ENCODE measurements around the gene C5orf46. TPM values are rescaled to one million over a fixed set of nuclear protein-coding genes. Genes with fewer than 3 reads are reported as not detected.

Gene C5orf46
- total RNA-seq, 1 donor from 2014 or later, result not detected

DNA sequence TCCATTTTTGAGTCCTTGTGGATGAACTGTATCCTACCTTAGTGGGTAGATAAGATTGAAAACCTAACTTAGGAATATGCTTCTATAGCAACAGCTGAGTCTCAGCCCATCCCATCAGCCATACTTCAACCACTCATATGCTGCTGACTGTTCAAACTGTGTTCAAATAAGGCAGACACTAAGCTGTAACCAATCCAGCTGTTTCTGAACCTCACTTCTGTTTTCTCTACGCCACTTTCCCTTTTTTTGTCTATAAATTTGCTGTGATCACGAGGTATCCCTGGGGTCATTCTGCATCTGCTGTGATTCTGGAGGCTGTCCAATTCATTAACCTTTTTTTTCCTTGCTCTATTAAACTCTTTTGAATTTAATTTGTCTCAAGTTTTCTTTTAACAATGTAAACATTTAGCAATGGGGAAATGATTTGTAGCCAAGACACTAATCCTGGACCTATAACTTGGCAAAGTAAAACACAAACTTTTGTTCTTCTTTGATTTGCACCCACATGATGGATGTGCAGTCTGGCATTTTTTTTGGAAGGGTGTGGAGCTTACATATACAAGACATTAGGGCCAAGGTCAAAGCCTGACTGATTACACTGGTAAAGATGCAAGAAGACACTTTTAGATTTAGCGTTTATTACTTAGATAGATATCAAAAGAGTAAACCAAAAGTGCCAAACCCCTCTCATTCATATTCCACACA lies 42.7 kb downstream of the C5orf46 start:
- Histone ChIP-seq H3K9me3 (ENCODE audit: low read depth) (no peaks in the 10 kb centered on the region), H3K9ac (no peak overlapping the region), H2AFZ (replicated peaks) (no peak overlapping the region), H3K79me2 (ENCODE audit: low read depth) (no peaks in the 10 kb centered on the region), H3K4me1 (peaks cover 11% of the 10 kb centered on the region), H3K27ac (no peak overlapping the region), H4K20me1 (ENCODE audit: low read depth) (no peaks in the 10 kb centered on the region), H3K4me3 (no peak overlapping the region), H3K27me3 (no peaks in the 10 kb centered on the region), H3F3A (ENCODE audit: low read depth) (no peaks in the 10 kb centered on the region), H3K36me3 (no peaks in the 10 kb centered on the region), H3K4me2 (no peak overlapping the region)
- no peaks in the 10 kb centered on the region for H3K9me3 Mint-ChIP-seq
- no peak for DNase-seq (ENCODE audit: low spot score)
- peaks cover 4% of the 10 kb centered on the region for H3K4me1 Mint-ChIP-seq
- H3K36me3 Mint-ChIP-seq, result no peaks in the 10 kb centered on the region
- no peaks in the 10 kb centered on the region for H3K27me3 Mint-ChIP-seq (ENCODE audit: insufficient read depth, low read depth)
- TF ChIP-seq, protein P1, sequence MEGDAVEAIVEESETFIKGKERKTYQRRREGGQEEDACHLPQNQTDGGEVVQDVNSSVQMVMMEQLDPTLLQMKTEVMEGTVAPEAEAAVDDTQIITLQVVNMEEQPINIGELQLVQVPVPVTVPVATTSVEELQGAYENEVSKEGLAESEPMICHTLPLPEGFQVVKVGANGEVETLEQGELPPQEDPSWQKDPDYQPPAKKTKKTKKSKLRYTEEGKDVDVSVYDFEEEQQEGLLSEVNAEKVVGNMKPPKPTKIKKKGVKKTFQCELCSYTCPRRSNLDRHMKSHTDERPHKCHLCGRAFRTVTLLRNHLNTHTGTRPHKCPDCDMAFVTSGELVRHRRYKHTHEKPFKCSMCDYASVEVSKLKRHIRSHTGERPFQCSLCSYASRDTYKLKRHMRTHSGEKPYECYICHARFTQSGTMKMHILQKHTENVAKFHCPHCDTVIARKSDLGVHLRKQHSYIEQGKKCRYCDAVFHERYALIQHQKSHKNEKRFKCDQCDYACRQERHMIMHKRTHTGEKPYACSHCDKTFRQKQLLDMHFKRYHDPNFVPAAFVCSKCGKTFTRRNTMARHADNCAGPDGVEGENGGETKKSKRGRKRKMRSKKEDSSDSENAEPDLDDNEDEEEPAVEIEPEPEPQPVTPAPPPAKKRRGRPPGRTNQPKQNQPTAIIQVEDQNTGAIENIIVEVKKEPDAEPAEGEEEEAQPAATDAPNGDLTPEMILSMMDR (IDR thresholded peaks at IDR 0.05), result no peak
- TF ChIP-seq EZH2 (IDR thresholded peaks at IDR 0.05) (no peak), EZH2phosphoT487 (IDR thresholded peaks at IDR 0.05) (no peak)
- H3K4me3 Mint-ChIP-seq, result no peak overlapping the region
- H3K27ac Mint-ChIP-seq, result no peak overlapping the region

DNA sequence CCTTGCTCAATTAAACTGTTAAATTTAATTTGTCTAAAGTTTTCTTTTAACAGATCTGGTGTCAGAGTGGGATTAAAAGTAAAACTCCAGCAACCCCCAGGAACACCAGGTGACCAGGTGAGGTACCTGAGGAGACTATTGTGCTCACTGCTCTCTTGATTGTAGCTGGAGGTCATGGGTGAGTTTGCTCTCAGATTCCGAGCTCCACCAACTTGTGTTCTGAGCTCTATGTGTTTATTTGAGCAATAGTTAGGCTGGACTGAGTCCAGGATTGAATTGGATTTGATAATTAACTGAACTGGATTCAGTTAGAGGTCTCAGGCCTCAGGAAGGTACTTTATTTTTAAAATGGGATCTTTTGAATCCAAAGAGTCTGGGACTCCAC lies 45.7 kb downstream of the C5orf46 start:
- Mint-ChIP-seq H3K27me3 (ENCODE audit: insufficient read depth, low read depth) (no peaks in the 10 kb centered on the region), H3K4me1 (no peaks in the 10 kb centered on the region), H3K4me3 (no peak overlapping the region), H3K27ac (no peak overlapping the region), H3K9me3 (no peaks in the 10 kb centered on the region), H3K36me3 (no peaks in the 10 kb centered on the region)
- H3K36me3 ChIP-seq, result no peaks in the 10 kb centered on the region
- no peaks in the 10 kb centered on the region for H3K27me3 ChIP-seq
- no peak overlapping the region for H3K27ac ChIP-seq
- H3K4me2 ChIP-seq, result no peak overlapping the region
- H2AFZ ChIP-seq (replicated peaks), result no peak overlapping the region
- no peak overlapping the region for H3K9ac ChIP-seq
- H3F3A ChIP-seq (ENCODE audit: low read depth), result no peaks in the 10 kb centered on the region
- peaks cover 8% of the 10 kb centered on the region for H3K4me1 ChIP-seq
- H3K9me3 ChIP-seq (ENCODE audit: low read depth), result no peaks in the 10 kb centered on the region
- no peaks in the 10 kb centered on the region for H4K20me1 ChIP-seq (ENCODE audit: low read depth)
- TF ChIP-seq EZH2phosphoT487 (IDR thresholded peaks at IDR 0.05) (no peak), EZH2 (IDR thresholded peaks at IDR 0.05) (no peak)
- TF ChIP-seq, protein P1 (IDR thresholded peaks at IDR 0.05), result no peak
- H3K4me3 ChIP-seq, result no peak overlapping the region
- no peak for DNase-seq (ENCODE audit: low spot score)
- no peaks in the 10 kb centered on the region for H3K79me2 ChIP-seq (ENCODE audit: low read depth)

DNA sequence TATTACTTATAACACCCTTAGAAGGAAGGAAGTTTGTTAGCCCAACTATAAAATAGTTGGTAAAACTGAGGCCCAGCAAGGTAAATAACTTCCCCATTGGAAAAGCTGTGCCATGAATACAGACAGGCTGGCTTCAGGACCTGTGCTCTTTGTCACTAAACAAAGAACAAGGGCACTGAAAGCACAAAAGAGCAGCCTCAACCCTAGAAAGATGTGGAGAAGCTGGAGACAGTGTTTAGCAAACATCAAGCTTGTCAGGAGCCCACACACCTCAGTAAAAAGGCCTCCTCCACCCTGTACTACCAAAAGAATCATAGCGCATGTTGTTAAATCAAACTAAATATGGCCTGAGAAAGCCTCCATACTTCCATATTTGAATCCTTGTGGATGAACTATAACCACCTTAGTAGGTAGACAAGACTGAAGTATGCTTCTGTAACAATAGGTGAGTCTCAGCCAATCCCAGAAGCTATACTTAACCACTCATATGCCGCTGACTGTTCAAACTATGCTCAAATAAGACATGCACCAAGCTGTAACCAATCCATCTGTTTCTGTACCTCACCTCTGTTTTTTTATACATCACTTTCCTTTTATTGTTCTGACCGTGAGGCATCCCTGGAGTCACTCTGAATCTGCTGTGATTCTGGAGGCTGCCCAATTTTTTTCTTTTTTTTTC lies 46.2 kb downstream of the C5orf46 start:
- Mint-ChIP-seq H3K4me1 (no peaks in the 10 kb centered on the region), H3K4me3 (no peak overlapping the region), H3K27ac (no peak overlapping the region)

DNA sequence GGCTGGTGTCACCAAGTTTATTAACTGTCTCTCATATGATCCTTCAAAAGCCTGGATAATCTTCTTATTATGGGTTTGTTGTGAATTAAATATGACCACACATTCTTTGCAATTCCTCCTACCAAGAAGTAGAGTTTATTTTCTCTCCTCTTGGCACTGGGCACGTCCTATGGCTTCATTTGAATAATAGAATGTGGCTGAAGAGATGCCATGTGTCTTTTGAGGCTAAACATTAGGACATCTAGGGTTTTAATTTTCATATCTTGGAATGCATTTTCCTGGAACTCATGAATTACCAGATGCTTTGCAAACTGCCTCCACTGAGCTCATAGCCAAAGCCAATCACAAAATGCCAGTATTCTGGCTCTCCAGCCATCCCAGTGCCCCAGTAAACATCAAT lies 47.8 kb downstream of the C5orf46 start:
- H3K4me2 ChIP-seq, result no peak overlapping the region
- Mint-ChIP-seq H3K4me1 (no peaks in the 10 kb centered on the region), H3K36me3 (no peaks in the 10 kb centered on the region), H3K9me3 (no peaks in the 10 kb centered on the region), H3K27me3 (ENCODE audit: insufficient read depth, low read depth) (no peaks in the 10 kb centered on the region), H3K27ac (no peak overlapping the region), H3K4me3 (no peak overlapping the region)
- no peak overlapping the region for H2AFZ ChIP-seq (replicated peaks)
- H3K27ac ChIP-seq, result no peak overlapping the region
- H3K9ac ChIP-seq, result no peak overlapping the region
- H4K20me1 ChIP-seq (ENCODE audit: low read depth), result no peaks in the 10 kb centered on the region
- no peak for DNase-seq (ENCODE audit: low spot score)
- no peak overlapping the region for H3K4me3 ChIP-seq
- TF ChIP-seq EZH2 (IDR thresholded peaks at IDR 0.05), result no peak
- TF ChIP-seq, protein P1 (IDR thresholded peaks at IDR 0.05), result no peak
- no peaks in the 10 kb centered on the region for H3F3A ChIP-seq (ENCODE audit: low read depth)
- no peaks in the 10 kb centered on the region for H3K9me3 ChIP-seq (ENCODE audit: low read depth)
- no peaks in the 10 kb centered on the region for H3K36me3 ChIP-seq
- no peaks in the 10 kb centered on the region for H3K27me3 ChIP-seq
- peaks cover 8% of the 10 kb centered on the region for H3K4me1 ChIP-seq
- no peaks in the 10 kb centered on the region for H3K79me2 ChIP-seq (ENCODE audit: low read depth)

More for the DNA sequence above, 46.2 kb downstream of the C5orf46 start:
- Histone ChIP-seq H3K4me2 (no peak overlapping the region), H3K9me3 (ENCODE audit: low read depth) (no peaks in the 10 kb centered on the region), H3K4me1 (peaks cover 8% of the 10 kb centered on the region), H3K79me2 (ENCODE audit: low read depth) (no peaks in the 10 kb centered on the region), H3K27ac (no peak overlapping the region), H3K36me3 (no peaks in the 10 kb centered on the region), H2AFZ (replicated peaks) (no peak overlapping the region), H3K9ac (no peak overlapping the region), H4K20me1 (ENCODE audit: low read depth) (no peaks in the 10 kb centered on the region), H3K4me3 (no peak overlapping the region), H3F3A (ENCODE audit: low read depth) (no peaks in the 10 kb centered on the region), H3K27me3 (no peaks in the 10 kb centered on the region)
- TF ChIP-seq EZH2 (IDR thresholded peaks at IDR 0.05), result no peak
- H3K36me3 Mint-ChIP-seq, result no peaks in the 10 kb centered on the region
- DNase-seq (ENCODE audit: low spot score), result no peak
- no peaks in the 10 kb centered on the region for H3K27me3 Mint-ChIP-seq (ENCODE audit: insufficient read depth, low read depth)
- no peaks in the 10 kb centered on the region for H3K9me3 Mint-ChIP-seq

All from neural progenitor cell (in vitro differentiated cells).